Measurements from ENCODE around the gene KCND1. TPM values are rescaled to one million over a fixed set of nuclear protein-coding genes. Genes with fewer than 3 reads are reported as not detected.
A peak's percentile ranks its signal among the peaks of the same experiment; 100 is the strongest.

KCND1 gene
- total RNA-seq, 3 donors from 2014 or later (not counting 1 experiment from before 2014, with no cell fraction given), result 2.7 to 3.6 (median 3.0) TPM

DNA sequence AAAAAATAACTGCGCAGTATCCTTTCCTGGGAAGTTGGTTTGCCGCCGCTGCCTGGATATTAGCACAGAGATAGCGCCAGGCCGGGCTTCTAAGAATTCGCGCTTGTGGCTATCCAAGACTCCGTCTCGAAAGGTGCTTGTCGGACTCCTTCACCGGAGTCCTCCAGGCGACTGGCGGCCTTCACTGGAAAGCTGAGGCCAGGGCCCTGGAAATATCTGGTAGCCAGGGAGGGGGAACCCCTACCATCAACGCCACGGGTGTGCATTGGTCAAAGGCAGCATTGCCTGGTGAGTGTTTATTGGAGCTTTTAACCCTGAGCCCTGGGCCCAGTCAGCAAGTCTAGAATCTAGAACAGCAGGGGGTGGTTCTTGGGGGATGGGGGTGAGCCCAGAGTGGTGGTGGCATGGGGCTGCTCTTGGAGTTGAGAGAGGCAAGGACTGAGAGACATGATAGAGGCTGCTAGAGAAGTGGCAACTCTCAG lies 52.2 kb downstream of the KCND1 start:
- H3K4me3 ChIP-seq (ENCODE audit: low read length), result peak overlapping the region; percentile 57
- no peaks in the 10 kb centered on the region for H3K27me3 ChIP-seq (ENCODE audit: control insufficient read depth, insufficient read depth, low read length)
- intact Hi-C loops (cut with micrococcal nuclease), result loop anchor here (1.0 to 10.0 kb wide), 5 partner anchors 18 to 123 kb away; partner anchors contain the start of genes GRIPAP1, HDAC6 and TFE3
- peaks cover 29% of the 10 kb centered on the region for H3K36me3 ChIP-seq (ENCODE audit: control insufficient read depth, insufficient read depth, low read length)
- H3K27ac Mint-ChIP-seq, result peak overlapping the region; percentile 96 to 99
- peaks cover 81% of the 10 kb centered on the region for H3K4me1 ChIP-seq (ENCODE audit: control insufficient read depth, insufficient read depth, low read length)
- peak overlapping the region; percentile 91 for H3K4me3 Mint-ChIP-seq
- peak; percentile 14 to 25 (median 16) for ATAC-seq
- 0% methylated on average over 14 of the region's 15 CpGs for WGBS (ENCODE audit: insufficient coverage)
- TF ChIP-seq, protein P1, sequence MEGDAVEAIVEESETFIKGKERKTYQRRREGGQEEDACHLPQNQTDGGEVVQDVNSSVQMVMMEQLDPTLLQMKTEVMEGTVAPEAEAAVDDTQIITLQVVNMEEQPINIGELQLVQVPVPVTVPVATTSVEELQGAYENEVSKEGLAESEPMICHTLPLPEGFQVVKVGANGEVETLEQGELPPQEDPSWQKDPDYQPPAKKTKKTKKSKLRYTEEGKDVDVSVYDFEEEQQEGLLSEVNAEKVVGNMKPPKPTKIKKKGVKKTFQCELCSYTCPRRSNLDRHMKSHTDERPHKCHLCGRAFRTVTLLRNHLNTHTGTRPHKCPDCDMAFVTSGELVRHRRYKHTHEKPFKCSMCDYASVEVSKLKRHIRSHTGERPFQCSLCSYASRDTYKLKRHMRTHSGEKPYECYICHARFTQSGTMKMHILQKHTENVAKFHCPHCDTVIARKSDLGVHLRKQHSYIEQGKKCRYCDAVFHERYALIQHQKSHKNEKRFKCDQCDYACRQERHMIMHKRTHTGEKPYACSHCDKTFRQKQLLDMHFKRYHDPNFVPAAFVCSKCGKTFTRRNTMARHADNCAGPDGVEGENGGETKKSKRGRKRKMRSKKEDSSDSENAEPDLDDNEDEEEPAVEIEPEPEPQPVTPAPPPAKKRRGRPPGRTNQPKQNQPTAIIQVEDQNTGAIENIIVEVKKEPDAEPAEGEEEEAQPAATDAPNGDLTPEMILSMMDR (IDR thresholded peaks at IDR 0.05), result no peak
- H3K4me1 Mint-ChIP-seq, result peaks cover 44 to 56% of the 10 kb centered on the region in 2 donors
- DNase-seq, result peak in 1 of 2 donors; percentile 63
- H3K9me3 ChIP-seq (ENCODE audit: control insufficient read depth, insufficient read depth, low read length), result no peaks in the 10 kb centered on the region
- no peaks in the 10 kb centered on the region for H3K36me3 Mint-ChIP-seq
- H3K27ac ChIP-seq (ENCODE audit: low read length), result peak overlapping the region; percentile 92
- H3K9me3 Mint-ChIP-seq, result no peaks in the 10 kb centered on the region
- H3K27me3 Mint-ChIP-seq (ENCODE audit: low read depth in 2 of 2), result no peaks in the 10 kb centered on the region

GRCh38 chrX:48918643-48919340 lies 52.9 kb downstream of the KCND1 start, which contains the start of gene PIM2:
Gene PIM2, minus strand, starts transcription at chrX:48919024. Its CDS starts 190 bp downstream, at chrX:48918834.
- H3K4me1 Mint-ChIP-seq, result peaks cover 44 to 55% of the 10 kb centered on the region in 2 donors
- H3K4me3 Mint-ChIP-seq, result peak within 1 kb of the TSS; percentile 91
- DNase-seq, result peak; percentile 88 to 96
- H3K4me1 ChIP-seq (ENCODE audit: control insufficient read depth, insufficient read depth, low read length), result peaks cover 81% of the 10 kb centered on the region
- intact Hi-C loops (cut with micrococcal nuclease), result loop anchor here (1.0 to 10.0 kb wide), 5 partner anchors 19 to 124 kb away; partner anchors contain the start of genes GRIPAP1, HDAC6 and TFE3
- H3K9me3 ChIP-seq (ENCODE audit: control insufficient read depth, insufficient read depth, low read length), result no peaks in the 10 kb centered on the region
- peak within 1 kb of the TSS; percentile 92 for H3K27ac ChIP-seq (ENCODE audit: low read length)
- no peaks in the 10 kb centered on the region for H3K36me3 Mint-ChIP-seq
- H3K4me3 ChIP-seq (ENCODE audit: low read length), result peak within 1 kb of the TSS; percentile 91
- no peaks in the 10 kb centered on the region for H3K9me3 Mint-ChIP-seq
- ATAC-seq, result peak; percentile 71 to 88 (median 79)
- peaks cover 0 to 5% of the 10 kb centered on the region in 2 donors for H3K27me3 Mint-ChIP-seq (ENCODE audit: low read depth in 2 of 2)
- H3K27ac Mint-ChIP-seq, result peak within 1 kb of the TSS; percentile 96 to 99
- WGBS (ENCODE audit: insufficient coverage), result 0% methylated on average over 43 of the region's 55 CpGs
- TF ChIP-seq, protein P1 (IDR thresholded peaks at IDR 0.05), result no peak
- H3K36me3 ChIP-seq (ENCODE audit: control insufficient read depth, insufficient read depth, low read length), result peaks cover 35% of the 10 kb centered on the region
- H3K27me3 ChIP-seq (ENCODE audit: control insufficient read depth, insufficient read depth, low read length), result no peaks in the 10 kb centered on the region

DNA sequence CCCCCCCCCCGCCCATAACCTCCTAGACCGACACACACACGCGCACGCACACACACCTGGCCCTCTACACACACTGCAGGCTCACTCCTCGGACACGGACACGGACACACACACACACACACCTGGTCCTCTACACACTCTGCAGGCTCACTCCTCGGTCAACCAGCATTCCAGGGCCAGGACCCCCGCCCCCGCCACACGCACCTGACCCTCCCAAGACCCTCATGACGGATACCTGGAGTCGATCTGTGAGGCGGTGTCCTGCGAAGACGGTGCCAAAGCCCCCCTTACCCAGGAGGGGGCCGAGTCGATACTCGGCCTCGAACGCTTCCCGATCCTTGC lies 53.4 kb downstream of the KCND1 start:
- 0% methylated on average over 21 of the region's 23 CpGs for WGBS (ENCODE audit: insufficient coverage)
- Histone ChIP-seq H3K9me3 (ENCODE audit: control insufficient read depth, insufficient read depth, low read length) (no peaks in the 10 kb centered on the region), H3K4me1 (ENCODE audit: control insufficient read depth, insufficient read depth, low read length) (peaks cover 77% of the 10 kb centered on the region), H3K27ac (ENCODE audit: low read length) (peak overlapping the region; percentile 90), H3K36me3 (ENCODE audit: control insufficient read depth, insufficient read depth, low read length) (peaks cover 40% of the 10 kb centered on the region), H3K4me3 (ENCODE audit: low read length) (peak overlapping the region; percentile 91), H3K27me3 (ENCODE audit: control insufficient read depth, insufficient read depth, low read length) (no peaks in the 10 kb centered on the region)
- ATAC-seq, result no peak
- Mint-ChIP-seq H3K9me3 (no peaks in the 10 kb centered on the region), H3K36me3 (no peaks in the 10 kb centered on the region), H3K4me3 (peak overlapping the region; percentile 91), H3K4me1 (peaks cover 44 to 55% of the 10 kb centered on the region in 2 donors), H3K27me3 (ENCODE audit: low read depth in 2 of 2) (peaks cover 0 to 6% of the 10 kb centered on the region in 2 donors), H3K27ac (peak overlapping the region; percentile 96 to 99)
- intact Hi-C loops (cut with micrococcal nuclease), result loop anchor here (5.0 to 10.0 kb wide), 3 partner anchors 87 to 124 kb away; partner anchors contain the start of genes GRIPAP1, HDAC6 and TFE3
- DNase-seq, result no peak
- TF ChIP-seq, protein P1 (IDR thresholded peaks at IDR 0.05), result no peak

All from natural killer cell (primary cell).